OCI-LY1 (cell line): ENCODE results near the gene TMEM53.

Source experiments
- CTCF ChIP-seq: fragments of 200-600 bp; sonication (generic), shearing (Covaris generic); IDR thresholded peaks from 2 replicates; pipeline ENCODE4 v1.5.1; 2017; ENCODE audit warnings: mild to moderate bottlenecking, antibody characterized with exemption, low read length, moderate library complexity, mixed read lengths
- EZH2 ChIP-seq: fragments of 200-600 bp; sonication (generic), shearing (Covaris generic); IDR thresholded peaks from 2 replicates; pipeline ENCODE4 v1.8.0; 2017; ENCODE audit warnings: borderline replicate concordance, mixed run types, mild to moderate bottlenecking, antibody characterized with exemption, low read length, moderate library complexity, mixed read lengths

DNA sequence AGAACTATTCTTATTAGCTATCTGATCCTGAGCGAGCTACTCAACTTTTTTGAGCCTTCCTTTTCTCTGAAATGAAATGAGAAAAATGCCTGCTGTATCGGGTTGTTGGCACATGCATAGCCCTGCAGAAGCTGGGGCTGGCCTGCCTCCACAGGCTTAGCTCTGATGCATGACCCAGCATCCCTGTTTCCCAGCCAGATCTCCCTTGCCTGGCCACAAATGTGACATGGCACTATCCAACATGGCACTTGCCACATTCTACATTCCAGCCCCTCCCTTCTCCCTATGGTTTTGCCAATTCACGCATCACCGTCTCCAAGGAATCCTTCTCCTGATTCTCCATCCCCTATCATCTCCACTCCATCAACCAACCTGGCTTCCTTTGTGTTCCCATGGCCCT is 42.9 kb upstream of the TMEM53 start:
- TF ChIP-seq CTCF: no peak
- TF ChIP-seq EZH2: no peak
